HepG2 (cell line): ENCODE results near the gene TMEM252. TPM values are rescaled to one million over a fixed set of nuclear protein-coding genes. Genes with fewer than 3 reads are reported as not detected.

ENCODE experiments used
- ATAC-seq: fragments of 200-7000 bp; cut with Tn5 transposase; 3 replicates; pipeline ENCODE4 v1.9.1; 2020; ENCODE audit warnings: mild to moderate bottlenecking, moderate library complexity
- BruUV-seq: library from RNA; stranded (reverse); fragments of 400-500 nt; replicated peaks from 2 replicates; lab custom pipeline; 2021; lab: Mats Ljungman, UMichigan
- CTCF ChIA-PET: fragments of 300-600 bp; formaldehyde crosslinking; extraction: SDS; loops from one replicate; lab custom pipeline; 2021; ENCODE audit warnings: low total read pairs, inconsistent platforms, low intra/inter-chr PET ratio; lab: Yijun Ruan, JAX
- POLR2A ChIA-PET: fragments of 350-600 bp; sonication (Branson Sonifier 250); formaldehyde crosslinking; loops from one replicate; lab custom pipeline; 2020; ENCODE audit warnings: antibody characterized with exemption, inconsistent platforms; lab: Yijun Ruan, JAX
- DNase-seq: peaks from one replicate; pipeline ENCODE4 v3.0.0-alpha.2; 2015; ENCODE audit warnings: low spot score
- FAIRE-seq: peaks from 3 replicates; lab custom pipeline; 2011; peaks lifted over from hg19 to GRCh38; lab: Jason Lieb, UNC
- H2AFZ ChIP-seq: one replicate; pipeline ENCODE4 v1.6.1; 2011; ENCODE audit warnings: low read length, inconsistent platforms
- H3K27ac ChIP-seq: fragments of 300-600 bp; 3 replicates; pipeline ENCODE4 v1.8.0; 2011; ENCODE audit warnings: mixed run types, mild to moderate bottlenecking, mixed read lengths, low read length, inconsistent platforms; ENCODE audit not compliant: insufficient read depth; ENCODE audit errors: extremely low read length
- H3K27me3 ChIP-seq, 2 experiments: fragments of 200-600 bp in 1 of 2; 2 replicates in 1 of 2; 3 replicates in 1 of 2; pipeline versions ENCODE4 v1.6.0 to v1.8.0; 2011; ENCODE audit warnings: low read length in 2 of 2, mild to moderate bottlenecking in 2 of 2, moderate library complexity in 2 of 2, inconsistent platforms in 1 of 2; ENCODE audit not compliant: insufficient read depth in 2 of 2, control insufficient read depth in 1 of 2
- H3K36me3 ChIP-seq, 2 experiments: fragments of 200-600 bp in 1 of 2; replicated peaks in 1 of 2; 2 replicates in 1 of 2; 3 replicates in 1 of 2; pipeline versions ENCODE4 v1.5.1 to v1.8.0; 2011; ENCODE audit warnings: low read length in 2 of 2, inconsistent platforms in 1 of 2; ENCODE audit not compliant: insufficient read depth in 2 of 2, control insufficient read depth in 1 of 2
- H3K4me1 ChIP-seq: 2 replicates; pipeline ENCODE4 v1.5.1; 2012; ENCODE audit warnings: low read length, inconsistent platforms; ENCODE audit not compliant: insufficient read depth
- H3K4me2 ChIP-seq: 2 replicates; pipeline ENCODE4 v1.6.0; 2011; ENCODE audit warnings: low read depth, low read length, inconsistent platforms
- H3K4me3 ChIP-seq, 3 experiments: fragments of 200-600 bp in 1 of 3; sonication (generic), shearing (Covaris generic) in 1 of 3; replicated peaks in 1 of 3; 2 replicates each; pipeline ENCODE4 v1.5.1; 2011 to 2016; ENCODE audit warnings: low read length in 3 of 3, inconsistent platforms in 2 of 3, low read depth in 2 of 3, mild to moderate bottlenecking in 2 of 3, control low read depth in 1 of 3, mixed read lengths in 1 of 3; ENCODE audit not compliant: insufficient read depth in 1 of 3
- H3K79me2 ChIP-seq: one replicate; pipeline ENCODE4 v1.6.1; 2011; ENCODE audit warnings: low read length, inconsistent platforms; ENCODE audit not compliant: insufficient read depth
- H3K9ac ChIP-seq: 2 replicates; pipeline ENCODE4 v1.6.0; 2011; ENCODE audit warnings: mild to moderate bottlenecking, low read depth, low read length, inconsistent platforms; ENCODE audit not compliant: insufficient read depth
- H3K9me3 ChIP-seq: 2 replicates; pipeline ENCODE4 v1.5.1; 2012; ENCODE audit warnings: mild to moderate bottlenecking, low read length
- H4K20me1 ChIP-seq: 2 replicates; pipeline ENCODE4 v1.6.0; 2011; ENCODE audit warnings: inconsistent platforms, mild to moderate bottlenecking, low read length, moderate library complexity; ENCODE audit not compliant: insufficient read depth
- BCL6 ChIP-seq: IDR thresholded peaks from 2 replicates; pipeline ENCODE4 v1.6.1; 2016; ENCODE audit warnings: missing genetic modification reagents, missing compliant biosample characterization
- ETV5 ChIP-seq: IDR thresholded peaks from 2 replicates; pipeline ENCODE4 v1.6.1; 2018; ENCODE audit warnings: missing biosample characterization, missing genetic modification reagents, inconsistent platforms, borderline replicate concordance
- FIP1L1 ChIP-seq: fragments of 200-400 bp; formaldehyde crosslinking; IDR thresholded peaks from 2 replicates; pipeline ENCODE4 v1.6.1; 2018; ENCODE audit warnings: low read depth, mild to moderate bottlenecking, low read length, moderate library complexity, borderline replicate concordance; ENCODE audit not compliant: insufficient read depth
- HIVEP1 ChIP-seq: sonication (generic); formaldehyde crosslinking; IDR thresholded peaks from 2 replicates; pipeline ENCODE4 v1.4.0; 2020; ENCODE audit warnings: mild to moderate bottlenecking, missing genetic modification reagents
- JUN ChIP-seq: sonication (generic); formaldehyde crosslinking; IDR thresholded peaks from 2 replicates; pipeline ENCODE4 v1.4.0; 2020; ENCODE audit warnings: mild to moderate bottlenecking, missing genetic modification reagents
- MYNN ChIP-seq: sonication (generic); formaldehyde crosslinking; IDR thresholded peaks from 2 replicates; pipeline ENCODE4 v1.4.0; 2020; ENCODE audit warnings: mild to moderate bottlenecking, low read depth, missing genetic modification reagents
- NFE2L2 ChIP-seq: fragments of 150-350 bp; IDR thresholded peaks from 2 replicates; pipeline ENCODE4 v1.6.1; 2014; ENCODE audit warnings: low read length
- RAD51 ChIP-seq: fragments of 450-650 bp; IDR thresholded peaks from 2 replicates; pipeline ENCODE4 v1.6.1; 2016; ENCODE audit warnings: borderline replicate concordance
- RARG ChIP-seq: sonication (generic); formaldehyde crosslinking; IDR thresholded peaks from 2 replicates; pipeline ENCODE4 v1.4.0; 2020; ENCODE audit warnings: low read depth, mild to moderate bottlenecking, missing genetic modification reagents
- SRSF1 ChIP-seq: fragments of 200-400 bp; formaldehyde crosslinking; optimal IDR thresholded peaks from 2 replicates; pipeline ENCODE3; 2017; ENCODE audit warnings: mild to moderate bottlenecking, low read depth, low read length, moderate library complexity
- SYNCRIP ChIP-seq: fragments of 200-400 bp; formaldehyde crosslinking; IDR thresholded peaks from 2 replicates; pipeline ENCODE4 v1.6.1; 2018; ENCODE audit warnings: mild to moderate bottlenecking, low read depth, low read length; ENCODE audit not compliant: insufficient read depth
- ZMAT3 ChIP-seq: sonication (generic); formaldehyde crosslinking; conservative IDR thresholded peaks from 2 replicates; pipeline ENCODE4 v1.7.0; 2021; ENCODE audit warnings: missing genetic modification reagents
- ZNF432 ChIP-seq: sonication (generic); formaldehyde crosslinking; IDR thresholded peaks from 2 replicates; pipeline ENCODE4 v1.5.0; 2020; ENCODE audit warnings: missing genetic modification reagents, mild to moderate bottlenecking, borderline replicate concordance
- ZNF782 ChIP-seq: sonication (generic); formaldehyde crosslinking; IDR thresholded peaks from 2 replicates; pipeline ENCODE4 v1.4.0; 2020; ENCODE audit warnings: missing genetic modification reagents, mild to moderate bottlenecking, borderline replicate concordance
- ZNF83 ChIP-seq: sonication (generic); formaldehyde crosslinking; IDR thresholded peaks from 2 replicates; pipeline ENCODE4 v1.4.0; 2020; ENCODE audit warnings: missing genetic modification reagents, mild to moderate bottlenecking, borderline replicate concordance
- ZNF883 ChIP-seq: sonication (generic); formaldehyde crosslinking; IDR thresholded peaks from 2 replicates; pipeline ENCODE4 v1.5.1; 2020; ENCODE audit warnings: mild to moderate bottlenecking, missing genetic modification reagents; ENCODE audit errors: not compliant biosample characterization
- ZSCAN29 ChIP-seq: sonication (generic); formaldehyde crosslinking; conservative IDR thresholded peaks from 2 replicates; pipeline ENCODE4 v1.4.0; 2020; ENCODE audit warnings: mild to moderate bottlenecking, missing genetic modification reagents
- WGBS: methylation state at CpG from one replicate; pipeline ENCODE4 v1.1.6; 2017; ENCODE audit warnings: low lambda C conversion rate; 5-methylcytosine and 5-hydroxymethylcytosine counted together
- in situ Hi-C: cut with HindIII; loops from 2 replicates; pipeline ENCODE4 v1.10.0; 2017; ENCODE audit warnings: low pct_unique_long_range_greater_than_20kb; ENCODE audit not compliant: extremely low pct_ligation_motif_present
- intact Hi-C: fragments of 100-400 bp; cut with micrococcal nuclease; formaldehyde crosslinking; loops from one replicate; pipeline ENCODE4 v1.10.0; 2022; ENCODE audit not compliant: unreplicated experiment
- polyA plus RNA-seq, 8 experiments: library from polyadenylated mRNA; depleted of rRNA in 3 of 8; stranded (reverse) in 7 of 8; unstranded in 1 of 8; fragments of >200 nt; fragmentation: Illumina TruSeq in 4 of 8; extraction: Trizol in 4 of 8; gene quantifications; 2 replicates each; pipeline versions ENCODE4 v1.2.1 to v1.2.3, GENCODE V29; 2011 to 2016; ENCODE audit warnings: low read depth in 4 of 8, missing spikeins in 1 of 8, mixed read lengths in 1 of 8; ENCODE audit not compliant: insufficient read depth in 1 of 8
- total RNA-seq, 5 experiments: library from RNA; depleted of rRNA; stranded (reverse); fragments of >200 nt; fragmentation: Illumina TruSeq; extraction: Trizol; gene quantifications; 2 replicates each; pipeline ENCODE4 v1.2.3, GENCODE V29; 2016; ENCODE audit warnings: low read depth in 1 of 5
- TF ChIP-seq, protein P1 (sequence below): IDR thresholded peaks from 2 replicates; pipeline ENCODE4 v1.6.1; 2012; ENCODE audit warnings: low read depth, low read length, improper control_type of control experiment
- TF ChIP-seq, protein P2 (sequence below): sonication (generic); formaldehyde crosslinking; IDR thresholded peaks from 2 replicates; pipeline ENCODE4 v1.8.0; 2022; ENCODE audit warnings: missing genetic modification reagents, mild to moderate bottlenecking, moderate library complexity, borderline replicate concordance
- TF ChIP-seq, protein P3 (sequence below): sonication (generic); formaldehyde crosslinking; IDR thresholded peaks from 2 replicates; pipeline ENCODE4 v1.4.0; 2020; ENCODE audit warnings: mild to moderate bottlenecking, missing genetic modification reagents

Gene TMEM252
- total and polyA plus RNA-seq, 2 of the 13 experiments (the other 11 are each of a cell fraction or from before 2014, with no cell fraction given): not detected

DNA sequence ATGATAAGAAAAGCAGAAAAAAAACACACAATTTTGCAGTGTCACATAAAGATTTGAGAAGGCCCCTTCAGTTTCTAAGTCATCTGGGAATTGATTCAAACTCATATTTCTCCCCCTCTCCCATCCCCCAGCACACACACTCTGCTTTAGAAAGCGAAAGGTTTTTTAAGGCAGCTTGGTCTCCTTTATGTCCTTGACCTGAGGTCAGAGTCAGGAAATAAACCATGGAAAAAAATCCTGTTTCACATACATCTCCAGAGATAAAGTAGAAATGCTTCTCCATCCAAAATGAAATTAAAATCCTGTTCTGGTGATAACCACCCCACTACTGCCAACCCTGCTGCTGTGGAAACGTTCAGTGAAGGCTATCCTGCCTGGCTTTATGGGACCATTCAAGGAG is 52.6 kb downstream of the TMEM252 start:
- Histone ChIP-seq H3K4me1 (no peaks in the 10 kb centered on the region), H3K9me3 (no peaks in the 10 kb centered on the region), H3K9ac (no peak overlapping the region), H4K20me1 (no peaks in the 10 kb centered on the region), H3K27me3 (no peaks in the 10 kb centered on the region), H3K36me3 (no peaks in the 10 kb centered on the region), H3K79me2 (no peaks in the 10 kb centered on the region), H3K4me3 (no peak overlapping the region), H3K27ac (no peak overlapping the region), H2AFZ (no peak overlapping the region), H3K4me2 (no peak overlapping the region)
- DNase-seq (no peak), FAIRE-seq (no peak), ATAC-seq (no peak)
- 0% methylated on average over 2 of the region's 2 CpGs for WGBS
- intact Hi-C loops (no loop called here), in situ Hi-C loops (no loop called here)
- ChIA-PET POLR2A (no interaction called here), CTCF (no interaction called here)
- BruUV-seq: no TSS peak
- TF ChIP-seq, protein P1, sequence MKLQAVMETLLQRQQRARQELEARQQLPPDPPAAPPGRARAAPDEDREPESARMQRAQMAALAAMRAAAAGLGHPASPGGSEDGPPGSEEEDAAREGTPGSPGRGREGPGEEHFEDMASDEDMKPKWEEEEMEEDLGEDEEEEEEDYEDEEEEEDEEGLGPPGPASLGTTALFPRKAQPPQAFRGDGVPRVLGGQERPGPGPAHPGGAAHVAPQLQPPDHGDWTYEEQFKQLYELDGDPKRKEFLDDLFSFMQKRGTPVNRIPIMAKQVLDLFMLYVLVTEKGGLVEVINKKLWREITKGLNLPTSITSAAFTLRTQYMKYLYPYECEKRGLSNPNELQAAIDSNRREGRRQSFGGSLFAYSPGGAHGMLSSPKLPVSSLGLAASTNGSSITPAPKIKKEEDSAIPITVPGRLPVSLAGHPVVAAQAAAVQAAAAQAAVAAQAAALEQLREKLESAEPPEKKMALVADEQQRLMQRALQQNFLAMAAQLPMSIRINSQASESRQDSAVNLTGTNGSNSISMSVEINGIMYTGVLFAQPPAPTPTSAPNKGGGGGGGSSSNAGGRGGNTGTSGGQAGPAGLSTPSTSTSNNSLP: no peak
- TF ChIP-seq ZMAT3: no peak
- no peak for TF ChIP-seq BCL6 (CRISPR knock-in tag)
- TF ChIP-seq ZNF83 (CRISPR knock-in tag): no peak
- no peak for TF ChIP-seq SYNCRIP
- TF ChIP-seq, protein P2, sequence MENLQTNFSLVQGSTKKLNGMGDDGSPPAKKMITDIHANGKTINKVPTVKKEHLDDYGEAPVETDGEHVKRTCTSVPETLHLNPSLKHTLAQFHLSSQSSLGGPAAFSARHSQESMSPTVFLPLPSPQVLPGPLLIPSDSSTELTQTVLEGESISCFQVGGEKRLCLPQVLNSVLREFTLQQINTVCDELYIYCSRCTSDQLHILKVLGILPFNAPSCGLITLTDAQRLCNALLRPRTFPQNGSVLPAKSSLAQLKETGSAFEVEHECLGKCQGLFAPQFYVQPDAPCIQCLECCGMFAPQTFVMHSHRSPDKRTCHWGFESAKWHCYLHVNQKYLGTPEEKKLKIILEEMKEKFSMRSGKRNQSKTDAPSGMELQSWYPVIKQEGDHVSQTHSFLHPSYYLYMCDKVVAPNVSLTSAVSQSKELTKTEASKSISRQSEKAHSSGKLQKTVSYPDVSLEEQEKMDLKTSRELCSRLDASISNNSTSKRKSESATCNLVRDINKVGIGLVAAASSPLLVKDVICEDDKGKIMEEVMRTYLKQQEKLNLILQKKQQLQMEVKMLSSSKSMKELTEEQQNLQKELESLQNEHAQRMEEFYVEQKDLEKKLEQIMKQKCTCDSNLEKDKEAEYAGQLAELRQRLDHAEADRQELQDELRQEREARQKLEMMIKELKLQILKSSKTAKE (CRISPR knock-in tag): no peak
- no peak for TF ChIP-seq ZNF782 (CRISPR knock-in tag)
- TF ChIP-seq RAD51: no peak
- TF ChIP-seq JUN (CRISPR knock-in tag): no peak
- TF ChIP-seq, protein P3, sequence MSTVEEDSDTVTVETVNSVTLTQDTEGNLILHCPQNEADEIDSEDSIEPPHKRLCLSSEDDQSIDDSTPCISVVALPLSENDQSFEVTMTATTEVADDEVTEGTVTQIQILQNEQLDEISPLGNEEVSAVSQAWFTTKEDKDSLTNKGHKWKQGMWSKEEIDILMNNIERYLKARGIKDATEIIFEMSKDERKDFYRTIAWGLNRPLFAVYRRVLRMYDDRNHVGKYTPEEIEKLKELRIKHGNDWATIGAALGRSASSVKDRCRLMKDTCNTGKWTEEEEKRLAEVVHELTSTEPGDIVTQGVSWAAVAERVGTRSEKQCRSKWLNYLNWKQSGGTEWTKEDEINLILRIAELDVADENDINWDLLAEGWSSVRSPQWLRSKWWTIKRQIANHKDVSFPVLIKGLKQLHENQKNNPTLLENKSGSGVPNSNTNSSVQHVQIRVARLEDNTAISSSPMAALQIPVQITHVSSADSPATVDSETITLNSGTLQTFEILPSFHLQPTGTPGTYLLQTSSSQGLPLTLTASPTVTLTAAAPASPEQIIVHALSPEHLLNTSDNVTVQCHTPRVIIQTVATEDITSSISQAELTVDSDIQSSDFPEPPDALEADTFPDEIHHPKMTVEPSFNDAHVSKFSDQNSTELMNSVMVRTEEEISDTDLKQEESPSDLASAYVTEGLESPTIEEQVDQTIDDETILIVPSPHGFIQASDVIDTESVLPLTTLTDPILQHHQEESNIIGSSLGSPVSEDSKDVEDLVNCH (CRISPR knock-in tag): no peak
- TF ChIP-seq ZNF432 (CRISPR knock-in tag): no peak
- no peak for TF ChIP-seq ETV5 (CRISPR knock-in tag)
- TF ChIP-seq ZSCAN29 (CRISPR knock-in tag): no peak
- TF ChIP-seq SRSF1: no peak
- TF ChIP-seq ZNF883: no peak
- TF ChIP-seq HIVEP1 (CRISPR knock-in tag): no peak
- no peak for TF ChIP-seq RARG (CRISPR knock-in tag)
- TF ChIP-seq NFE2L2: no peak
- TF ChIP-seq FIP1L1: no peak
- TF ChIP-seq MYNN (CRISPR knock-in tag): no peak
